Activated naive CD4-positive, alpha-beta T cell treated with anti-CD3 and anti-CD28 coated beads, Interleukin-2, amount 10 ng/mL, durations not matched to agents 7 days and 5 days (primary cell): ENCODE data around the gene FUT4.
A peak's percentile ranks its signal among the peaks of the same experiment; 100 is the strongest.
"Not testable (repeated sequence)": the region's sequence is repeated elsewhere in the genome, so short reads cannot be mapped to it uniquely, and the experiment has no call there.

Experiments
- CTCF ChIA-PET: fragments of 350-600 bp; sonication (Branson Sonifier 250); formaldehyde crosslinking; loops from one replicate; lab custom pipeline; 2021; ENCODE audit warnings: antibody characterized with exemption; lab: Charles Lee
- DNase-seq: peaks from one replicate; pipeline ENCODE4 v3.0.0-alpha.2; 2020
- H3K27ac Mint-ChIP-seq: one replicate; pipeline ENCODE4 v1.8.0; 2021; ENCODE audit warnings: mild to moderate bottlenecking, moderate library complexity, mixed read lengths
- H3K27me3 Mint-ChIP-seq: one replicate; pipeline ENCODE4 v1.8.0; 2021; ENCODE audit warnings: mild to moderate bottlenecking, mixed read lengths
- H3K36me3 Mint-ChIP-seq: one replicate; pipeline ENCODE4 v1.8.0; 2021; ENCODE audit warnings: mixed read lengths
- H3K4me1 Mint-ChIP-seq: one replicate; pipeline ENCODE4 v1.8.0; 2021; ENCODE audit warnings: mixed read lengths
- H3K4me3 Mint-ChIP-seq: one replicate; pipeline ENCODE4 v1.8.0; 2021; ENCODE audit warnings: mild to moderate bottlenecking, moderate library complexity, mixed read lengths
- H3K9me3 Mint-ChIP-seq: one replicate; pipeline ENCODE4 v1.8.0; 2021; ENCODE audit warnings: mixed read lengths

FUT4 gene

GRCh38 chr11:94543695-94544645, at the start of gene FUT4:
Gene FUT4, plus strand, starts transcription at chr11:94543921. Its CDS starts 213 bp downstream, at chr11:94544134.
- peak within 1 kb of the TSS; percentile 97 for H3K4me3 Mint-ChIP-seq
- peaks cover 8% of the 10 kb centered on the region for H3K27me3 Mint-ChIP-seq
- H3K9me3 Mint-ChIP-seq = no peaks in the 10 kb centered on the region
- H3K4me1 Mint-ChIP-seq = peaks cover 36% of the 10 kb centered on the region
- DNase-seq = peak; percentile 82
- H3K36me3 Mint-ChIP-seq = peaks cover 11% of the 10 kb centered on the region
- peak within 1 kb of the TSS; percentile 99 for H3K27ac Mint-ChIP-seq
- CTCF ChIA-PET = no interaction called here

- Mint-ChIP-seq H3K27ac (peak overlapping the region; percentile 95), H3K9me3 (no peaks in the 10 kb centered on the region), H3K27me3 (no peaks in the 10 kb centered on the region), H3K4me1 (peaks cover 40% of the 10 kb centered on the region), H3K4me3 (peak overlapping the region; percentile 96), H3K36me3 (peaks cover 32% of the 10 kb centered on the region)
- CTCF ChIA-PET = no interaction called here
- no peak for DNase-seq
These were observed 49.5 kb upstream of the FUT4 start for GRCh38 chr11:94494126-94494680.

GRCh38 chr11:94500181-94500580, 43.5 kb upstream of the FUT4 start:
- Mint-ChIP-seq H3K9me3 (no peaks in the 10 kb centered on the region), H3K36me3 (peaks cover 22% of the 10 kb centered on the region), H3K27ac (no peak overlapping the region), H3K27me3 (no peaks in the 10 kb centered on the region), H3K4me3 (no peak overlapping the region), H3K4me1 (peaks cover 10% of the 10 kb centered on the region)
- DNase-seq = no peak
- CTCF ChIA-PET = no interaction called here

GRCh38 chr11:94501522-94501921, 42.2 kb upstream of the FUT4 start:
- H3K27me3 Mint-ChIP-seq = no peaks in the 10 kb centered on the region
- peaks cover 21% of the 10 kb centered on the region for H3K36me3 Mint-ChIP-seq
- H3K27ac Mint-ChIP-seq = no peak overlapping the region
- no peaks in the 10 kb centered on the region for H3K4me1 Mint-ChIP-seq
- no peak overlapping the region for H3K4me3 Mint-ChIP-seq
- CTCF ChIA-PET = interaction anchor here (0.9 to 2.2 kb wide), 5 partner anchors 32 to 581 kb away, joined by 3 to 9 read pairs (median 5); no protein-coding TSS in a partner anchor
- H3K9me3 Mint-ChIP-seq = no peaks in the 10 kb centered on the region
- DNase-seq = no peak

- Mint-ChIP-seq H3K36me3 (peaks cover 2% of the 10 kb centered on the region), H3K4me1 (no peaks in the 10 kb centered on the region), H3K27ac (no peak overlapping the region), H3K4me3 (no peak overlapping the region), H3K27me3 (no peaks in the 10 kb centered on the region), H3K9me3 (no peaks in the 10 kb centered on the region)
- no peak for DNase-seq
- CTCF ChIA-PET = interaction anchor here (0.6 to 3.1 kb wide), 17 partner anchors 10 to 788 kb away, joined by 3 to 11 read pairs (median 3); no protein-coding TSS in a partner anchor
These were observed 38.9 kb upstream of the FUT4 start for GRCh38 chr11:94504689-94505293.

- not testable (repeated sequence) for H3K27ac Mint-ChIP-seq, H3K9me3 Mint-ChIP-seq, H3K36me3 Mint-ChIP-seq, DNase-seq, H3K4me3 Mint-ChIP-seq, H3K27me3 Mint-ChIP-seq, H3K4me1 Mint-ChIP-seq
- CTCF ChIA-PET = interaction anchor here (3.1 kb wide), 1 partner anchor 180 kb away, joined by 11 read pairs; no protein-coding TSS in a partner anchor
These were observed 37.2 kb upstream of the FUT4 start for GRCh38 chr11:94506513-94506912.

- H3K27me3 Mint-ChIP-seq = peaks cover 13% of the 10 kb centered on the region
- peaks cover 2% of the 10 kb centered on the region for H3K36me3 Mint-ChIP-seq
- CTCF ChIA-PET = interaction anchor here (1.0 to 3.1 kb wide), 3 partner anchors 181 to 612 kb away, joined by 4 to 11 read pairs (median 5); no protein-coding TSS in a partner anchor
- no peak overlapping the region for H3K27ac Mint-ChIP-seq
- peaks cover 12% of the 10 kb centered on the region for H3K4me1 Mint-ChIP-seq
- no peak for DNase-seq
- no peak overlapping the region for H3K4me3 Mint-ChIP-seq
- H3K9me3 Mint-ChIP-seq = no peaks in the 10 kb centered on the region
These were observed 36.2 kb upstream of the FUT4 start for GRCh38 chr11:94507485-94507884.

GRCh38 chr11:94511932-94512781, 31.6 kb upstream of the FUT4 start, which contains the start of gene C11orf97:
Gene C11orf97, plus strand, starts transcription at chr11:94512461. Its CDS starts 68 bp downstream, at chr11:94512529.
- Mint-ChIP-seq H3K27ac (no peak within 1 kb of the TSS), H3K27me3 (peaks cover 41% of the 10 kb centered on the region), H3K9me3 (no peaks in the 10 kb centered on the region), H3K4me1 (peaks cover 17% of the 10 kb centered on the region), H3K4me3 (peak within 1 kb of the TSS; percentile 57), H3K36me3 (no peaks in the 10 kb centered on the region)
- DNase-seq = peak; percentile 70
- CTCF ChIA-PET = interaction anchor here (0.7 to 0.9 kb wide), 3 partner anchors 10 to 617 kb away, joined by 3 read pairs; no protein-coding TSS in a partner anchor

- peaks cover 17% of the 10 kb centered on the region for H3K4me1 Mint-ChIP-seq
- no peak for DNase-seq
- H3K27me3 Mint-ChIP-seq = peaks cover 41% of the 10 kb centered on the region
- CTCF ChIA-PET = interaction anchor here (0.7 kb wide), 1 partner anchor 618 kb away, joined by 3 read pairs; no protein-coding TSS in a partner anchor
- no peak overlapping the region for H3K27ac Mint-ChIP-seq
- H3K4me3 Mint-ChIP-seq = no peak overlapping the region
- no peaks in the 10 kb centered on the region for H3K36me3 Mint-ChIP-seq
- H3K9me3 Mint-ChIP-seq = no peaks in the 10 kb centered on the region
These were observed 30.6 kb upstream of the FUT4 start for GRCh38 chr11:94513091-94513490.

- H3K27me3 Mint-ChIP-seq = peaks cover 41% of the 10 kb centered on the region
- H3K9me3 Mint-ChIP-seq = no peaks in the 10 kb centered on the region
- CTCF ChIA-PET = no interaction called here
- DNase-seq = no peak
- no peaks in the 10 kb centered on the region for H3K36me3 Mint-ChIP-seq
- peaks cover 17% of the 10 kb centered on the region for H3K4me1 Mint-ChIP-seq
- no peak overlapping the region for H3K27ac Mint-ChIP-seq
- no peak overlapping the region for H3K4me3 Mint-ChIP-seq
These were observed 28.3 kb upstream of the FUT4 start for GRCh38 chr11:94515398-94515797.

GRCh38 chr11:94516725-94517124, 27.0 kb upstream of the FUT4 start:
- DNase-seq = no peak
- H3K27ac Mint-ChIP-seq = no peak overlapping the region
- H3K9me3 Mint-ChIP-seq = no peaks in the 10 kb centered on the region
- H3K27me3 Mint-ChIP-seq = peaks cover 36% of the 10 kb centered on the region
- peaks cover 13% of the 10 kb centered on the region for H3K4me1 Mint-ChIP-seq
- H3K4me3 Mint-ChIP-seq = no peak overlapping the region
- CTCF ChIA-PET = interaction anchor here (0.7 to 2.0 kb wide), 5 partner anchors 12 to 245 kb away, joined by 3 to 6 read pairs (median 3); no protein-coding TSS in a partner anchor
- no peaks in the 10 kb centered on the region for H3K36me3 Mint-ChIP-seq

GRCh38 chr11:94518300-94518699, 25.4 kb upstream of the FUT4 start:
- Mint-ChIP-seq H3K9me3 (no peaks in the 10 kb centered on the region), H3K27me3 (peaks cover 22% of the 10 kb centered on the region), H3K27ac (no peak overlapping the region), H3K36me3 (no peaks in the 10 kb centered on the region), H3K4me1 (no peaks in the 10 kb centered on the region), H3K4me3 (no peak overlapping the region)
- CTCF ChIA-PET = interaction anchor here (0.6 to 2.0 kb wide), 3 partner anchors 22 to 854 kb away, joined by 3 to 6 read pairs (median 4); no protein-coding TSS in a partner anchor
- no peak for DNase-seq

GRCh38 chr11:94519478-94520084, 24.1 kb upstream of the FUT4 start:
- Mint-ChIP-seq H3K27ac (no peak overlapping the region), H3K4me1 (no peaks in the 10 kb centered on the region), H3K4me3 (no peak overlapping the region), H3K36me3 (no peaks in the 10 kb centered on the region), H3K9me3 (no peaks in the 10 kb centered on the region), H3K27me3 (peaks cover 19% of the 10 kb centered on the region)
- CTCF ChIA-PET = interaction anchor here (0.6 to 1.8 kb wide), 4 partner anchors 9 to 605 kb away, joined by 3 to 6 read pairs (median 5); no protein-coding TSS in a partner anchor
- no peak for DNase-seq
